GM18951 (cell line): ENCODE data around the gene PPM1L.

Experiments
- POLR2A ChIP-seq: IDR thresholded peaks from 4 replicates; pipeline ENCODE4 v1.6.1; 2011; ENCODE audit warnings: mild to moderate bottlenecking; ENCODE audit not compliant: insufficient read length, insufficient read depth; ENCODE audit errors: extremely low read depth
- in situ Hi-C: fragments of 300-500 bp; cut with MboI; formaldehyde crosslinking; loops from one replicate; pipeline ENCODE4 v1.12.0; 2022; ENCODE audit warnings: low sequenced_read_pairs, mixed read lengths, inconsistent platforms; ENCODE audit not compliant: unreplicated experiment

Gene PPM1L

DNA sequence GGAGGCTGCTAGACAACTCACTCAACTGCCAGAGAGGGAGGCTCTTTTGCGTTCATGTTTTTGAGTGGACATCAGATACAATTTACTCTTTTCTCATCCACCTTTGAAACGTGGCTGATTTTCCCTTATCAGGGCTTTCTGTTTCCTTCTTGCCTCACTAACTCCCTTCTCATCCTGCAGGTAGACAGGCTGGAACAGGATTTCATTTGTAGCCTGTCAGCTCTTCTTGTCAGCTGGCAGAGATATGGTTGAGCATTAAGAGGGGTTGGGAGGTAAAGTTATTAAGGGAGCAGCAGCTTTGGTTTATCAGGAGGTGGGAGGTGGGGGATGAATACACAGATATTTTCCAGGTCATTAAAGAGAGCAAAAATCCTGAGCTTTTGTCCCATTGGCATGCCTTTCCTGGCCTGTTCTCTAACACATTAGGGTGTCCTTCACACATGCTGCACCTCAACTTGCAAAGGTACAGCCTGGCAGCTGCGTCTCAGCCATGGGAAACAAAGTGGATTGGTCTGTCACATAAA is 73.5 kb downstream of the PPM1L start:
- no peak for TF ChIP-seq POLR2A

DNA sequence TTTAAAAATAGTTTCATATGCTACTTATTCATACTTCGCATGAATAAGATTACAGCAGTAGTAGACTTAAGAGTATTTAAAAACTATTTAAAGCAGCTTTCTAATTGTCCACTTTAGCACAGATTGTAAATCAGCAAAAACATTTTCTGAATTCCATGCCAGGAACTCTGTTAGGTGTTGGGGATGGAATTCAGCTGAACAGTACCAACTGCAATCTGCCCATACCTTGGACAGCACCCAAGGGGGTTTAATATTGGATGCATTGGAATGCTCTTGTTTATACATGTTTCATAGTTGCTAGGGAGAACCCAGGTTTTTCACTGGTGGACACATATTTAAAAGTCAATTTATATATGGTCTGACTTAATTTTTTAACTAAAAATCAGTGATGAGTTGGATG is 74.8 kb downstream of the PPM1L start:
- in situ Hi-C loops, result no loop called here
- TF ChIP-seq POLR2A, result no peak

More for the DNA sequence above, 73.5 kb downstream of the PPM1L start:
- in situ Hi-C loops, result no loop called here

DNA sequence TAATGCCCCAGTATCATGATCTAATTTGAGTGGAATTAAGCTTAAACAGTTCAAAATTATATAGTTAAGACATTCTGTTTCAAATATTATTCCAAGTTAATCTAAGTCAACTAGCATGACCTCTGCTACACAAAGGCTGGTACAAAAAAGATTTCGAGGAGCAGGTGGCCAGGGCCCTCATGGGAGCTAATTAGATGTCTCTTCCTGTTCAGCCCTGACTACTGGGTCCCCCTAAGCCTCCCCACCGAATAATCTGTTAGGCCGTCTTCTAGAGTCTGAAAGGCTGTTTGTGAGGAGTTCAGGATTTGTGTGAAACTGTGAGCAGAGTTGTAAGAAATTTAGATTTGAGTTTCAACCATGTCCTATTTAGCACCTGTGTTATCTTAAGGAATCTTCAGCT is 75.4 kb downstream of the PPM1L start:
- TF ChIP-seq POLR2A, result no peak
- in situ Hi-C loops, result no loop called here

DNA sequence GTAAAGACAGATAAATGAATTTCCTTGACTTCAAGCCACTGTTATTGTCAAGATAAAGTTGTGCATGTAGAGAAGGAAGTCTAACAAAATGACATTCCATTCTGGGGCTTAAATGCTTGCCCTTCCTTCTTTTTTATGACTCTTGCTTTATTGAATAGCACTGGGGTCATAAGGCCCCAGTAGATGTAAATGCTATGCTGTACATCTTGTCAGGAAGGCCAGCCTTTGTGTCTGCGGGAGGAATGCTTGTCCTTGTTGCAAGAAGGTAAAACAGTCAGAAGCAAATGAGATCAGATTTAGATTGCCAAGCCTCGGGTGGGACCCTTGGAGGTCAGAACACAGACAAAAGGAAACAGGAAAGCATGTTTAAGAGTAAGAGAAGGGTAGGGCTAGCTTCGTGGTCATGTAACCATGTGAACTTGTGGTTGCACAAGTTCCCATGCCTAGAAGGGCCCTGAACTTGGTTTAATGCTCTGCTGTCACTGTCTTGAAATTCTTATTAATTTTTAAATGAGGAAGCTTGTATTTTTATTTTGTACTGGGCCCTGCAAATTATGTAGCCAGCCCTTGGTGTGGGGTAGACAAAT is 81.5 kb downstream of the PPM1L start:
- no peak for TF ChIP-seq POLR2A
- in situ Hi-C loops, result no loop called here

DNA sequence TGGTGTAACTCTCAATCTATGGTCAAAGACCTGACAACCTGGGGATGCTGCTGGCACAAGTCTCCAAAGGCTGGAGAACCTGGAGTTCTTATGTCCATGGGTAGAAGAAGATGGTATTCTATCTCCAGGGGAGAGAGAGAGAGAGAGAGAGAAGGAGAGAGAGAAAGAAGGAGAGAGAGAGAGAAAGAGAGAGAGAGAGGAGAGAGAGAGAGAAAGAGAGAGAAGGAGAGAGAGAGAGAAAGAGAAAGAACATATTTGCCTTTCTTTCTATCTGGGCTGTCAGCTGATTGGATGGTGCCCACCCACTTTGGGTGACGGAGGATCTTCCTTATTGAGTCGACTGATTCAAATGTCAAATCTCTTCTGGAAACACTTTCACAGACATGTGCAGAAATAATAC is 84.6 kb downstream of the PPM1L start:
- in situ Hi-C loops, result no loop called here
- TF ChIP-seq POLR2A, result no peak

DNA sequence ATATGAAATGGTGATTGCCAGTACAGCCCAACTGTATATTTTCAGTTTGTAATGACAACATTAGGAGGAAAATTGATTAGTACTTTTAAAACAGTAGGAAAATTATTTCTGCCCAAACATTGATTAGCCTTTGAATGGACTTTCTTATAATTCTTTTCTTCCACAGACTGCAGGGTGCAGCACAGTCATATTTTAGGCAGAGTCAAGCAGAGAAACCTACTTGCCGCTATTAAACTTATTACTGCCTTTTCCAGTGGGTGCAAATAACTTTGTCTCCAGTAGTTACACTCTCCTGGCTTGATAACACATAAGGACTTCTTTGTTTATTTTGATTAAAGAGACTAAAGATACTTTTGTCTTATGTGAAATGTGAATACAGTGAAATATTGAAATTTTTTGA is 85.4 kb downstream of the PPM1L start:
- in situ Hi-C loops, result no loop called here
- no peak for TF ChIP-seq POLR2A

DNA sequence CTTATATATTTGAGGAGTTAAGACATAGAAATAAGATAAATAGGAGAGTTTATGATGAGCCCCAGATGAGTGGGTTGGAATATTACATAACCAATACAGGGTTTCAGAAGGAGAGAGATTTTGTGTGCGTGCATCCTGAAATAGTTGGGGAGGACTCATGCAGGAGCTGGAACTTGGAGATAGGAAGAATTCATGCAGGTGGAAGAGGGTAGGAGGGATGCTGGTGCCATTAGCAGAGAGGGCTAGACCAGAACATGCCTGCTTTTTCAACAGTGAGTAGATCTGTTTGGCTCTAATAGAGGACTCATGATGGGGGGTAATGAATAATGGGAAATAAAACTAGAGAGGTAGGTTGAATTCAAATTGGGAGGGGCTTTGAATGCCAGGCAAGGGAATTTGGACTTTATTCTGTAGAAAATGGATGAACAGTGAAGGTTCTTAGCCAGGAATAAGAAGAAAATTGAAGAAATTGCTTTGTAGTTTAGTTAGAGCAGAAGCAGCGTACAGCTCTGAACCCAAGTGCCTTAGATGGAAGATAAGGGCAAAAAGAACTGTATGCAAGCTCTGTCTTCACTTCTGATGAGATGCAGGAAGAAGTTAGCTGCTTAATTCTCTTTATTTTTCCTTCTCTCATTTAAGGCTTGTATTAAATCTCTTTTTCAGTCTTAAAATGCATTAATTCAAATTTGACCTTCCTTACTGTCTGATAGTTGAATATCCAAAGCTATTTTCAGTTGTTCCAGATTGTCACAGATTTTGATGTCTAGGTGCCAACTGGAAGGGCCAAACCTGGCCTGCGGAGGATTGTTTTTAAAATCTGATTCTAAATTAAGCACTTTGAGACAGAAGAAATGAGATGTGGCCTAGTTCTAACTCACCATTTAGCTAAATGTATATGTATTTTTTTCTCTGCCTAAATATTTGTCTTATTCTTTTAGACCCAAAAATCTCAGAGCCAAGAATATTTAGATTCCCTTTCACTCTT is 86.3 kb downstream of the PPM1L start:
- in situ Hi-C loops, result no loop called here
- TF ChIP-seq POLR2A, result no peak

DNA sequence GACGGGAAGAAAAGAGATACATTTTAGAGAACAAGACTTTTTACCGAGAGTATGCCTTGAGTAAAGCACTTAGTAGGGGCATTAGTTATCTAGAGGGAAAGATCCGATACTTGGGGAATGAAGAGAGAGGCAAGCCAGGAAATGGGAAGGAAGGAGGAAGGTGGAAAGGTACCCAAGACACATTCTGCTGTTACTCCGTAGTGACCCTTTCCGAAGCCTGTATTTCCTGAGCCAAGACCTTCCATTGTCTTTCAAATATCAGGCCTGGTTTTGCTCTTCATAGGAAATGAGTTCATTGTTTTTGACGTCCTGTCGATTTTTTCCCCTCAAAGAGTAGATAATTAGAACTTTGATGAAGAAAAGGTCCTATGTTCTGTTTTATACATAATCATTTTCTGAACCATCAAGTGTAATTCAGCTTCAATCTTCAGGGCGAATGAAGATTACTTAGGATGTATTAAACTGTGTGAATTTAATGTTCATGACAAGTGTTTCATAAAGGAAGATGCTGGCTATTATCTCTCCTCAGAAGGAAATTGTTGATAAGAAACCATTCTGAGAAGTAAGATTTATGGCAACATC is 95.7 kb downstream of the PPM1L start:
- no peak for TF ChIP-seq POLR2A
- in situ Hi-C loops, result no loop called here

DNA sequence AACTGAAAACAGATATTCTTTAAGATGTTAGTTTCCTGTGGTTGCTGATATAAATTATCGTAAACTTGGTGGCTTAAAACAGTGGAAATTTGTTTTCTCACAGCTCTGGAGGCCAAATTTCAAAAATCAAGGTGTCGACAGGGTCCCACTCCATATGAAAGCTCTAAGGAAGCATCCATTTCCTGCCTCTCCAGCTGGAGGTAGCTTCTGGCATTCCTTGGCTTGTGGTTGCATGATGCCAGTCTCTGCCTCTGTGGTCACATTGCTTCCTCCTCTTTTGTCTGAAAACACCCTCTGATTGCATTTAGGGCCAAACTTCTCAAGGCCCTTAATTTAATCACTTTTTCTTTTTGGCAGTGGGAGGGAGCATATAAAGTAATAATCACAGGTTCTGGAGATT is 96.8 kb downstream of the PPM1L start:
- TF ChIP-seq POLR2A, result no peak
- in situ Hi-C loops, result no loop called here

DNA sequence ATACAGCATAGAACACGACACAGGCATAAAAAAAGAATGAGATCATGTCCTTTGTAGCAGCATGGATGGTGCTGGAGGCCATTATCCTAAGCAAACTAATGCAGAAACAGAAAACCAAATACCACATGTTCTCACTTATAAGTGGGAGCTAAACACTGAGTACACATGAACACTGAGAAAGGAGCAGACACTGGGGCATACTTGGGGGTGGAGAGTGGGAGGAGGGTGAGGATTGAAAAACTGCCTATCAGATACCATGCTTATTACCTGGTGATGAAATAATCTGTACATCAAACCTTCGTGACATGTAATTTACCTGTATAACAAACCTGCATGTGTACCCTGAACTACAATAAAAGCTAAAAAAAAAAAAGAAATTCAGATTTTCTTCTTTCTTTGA is 100.4 kb downstream of the PPM1L start:
- no peak for TF ChIP-seq POLR2A
- in situ Hi-C loops, result no loop called here

DNA sequence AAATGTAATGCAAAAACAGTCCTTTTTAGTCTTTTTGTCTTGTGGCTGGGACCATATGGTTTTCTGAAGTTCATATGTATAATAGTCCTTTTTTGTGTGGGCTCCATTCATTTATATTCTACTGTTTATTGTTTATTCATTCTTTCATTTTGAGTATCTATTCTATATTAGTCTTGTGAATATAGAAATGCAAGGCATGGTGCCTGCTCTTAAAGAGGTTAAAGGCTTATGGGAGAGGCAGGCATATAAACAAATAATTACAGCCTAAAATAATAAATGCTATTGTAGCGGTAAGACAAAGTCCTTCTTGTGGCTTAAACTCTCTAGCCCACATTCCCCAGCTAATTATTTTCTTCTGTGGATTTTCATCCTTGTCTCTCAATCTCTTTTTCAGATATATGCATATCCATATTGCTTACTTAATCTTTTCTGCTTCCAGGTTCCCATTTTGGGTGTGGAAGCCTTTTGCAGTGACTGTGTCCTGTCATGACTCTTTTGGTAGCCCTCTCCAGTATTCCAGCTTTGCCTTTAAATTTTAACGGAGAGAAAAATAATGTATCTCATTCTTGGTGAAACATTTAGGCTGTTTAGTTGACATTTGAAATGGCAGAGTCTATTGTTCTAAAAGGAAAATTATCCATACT is 101.6 kb downstream of the PPM1L start:
- in situ Hi-C loops, result no loop called here
- TF ChIP-seq POLR2A, result no peak

DNA sequence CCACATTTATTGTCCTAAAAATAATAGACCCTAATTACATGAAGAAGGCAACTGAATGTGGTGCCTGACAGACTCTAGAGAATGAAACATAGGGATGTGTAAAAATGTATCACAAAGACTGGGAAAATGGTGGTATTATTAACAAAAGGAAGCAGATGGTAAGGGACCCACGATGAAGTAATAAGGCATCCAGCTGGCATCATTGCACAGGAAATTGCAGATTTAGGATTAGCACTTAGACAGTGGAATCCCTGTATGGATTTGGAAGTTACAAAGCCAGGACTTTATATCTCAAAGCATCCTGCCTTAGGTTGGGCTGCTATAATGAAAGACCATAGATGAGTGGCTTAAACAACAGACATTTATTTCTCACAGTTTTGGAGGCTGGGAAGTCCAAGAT is 104.3 kb downstream of the PPM1L start:
- in situ Hi-C loops, result no loop called here
- TF ChIP-seq POLR2A, result no peak

DNA sequence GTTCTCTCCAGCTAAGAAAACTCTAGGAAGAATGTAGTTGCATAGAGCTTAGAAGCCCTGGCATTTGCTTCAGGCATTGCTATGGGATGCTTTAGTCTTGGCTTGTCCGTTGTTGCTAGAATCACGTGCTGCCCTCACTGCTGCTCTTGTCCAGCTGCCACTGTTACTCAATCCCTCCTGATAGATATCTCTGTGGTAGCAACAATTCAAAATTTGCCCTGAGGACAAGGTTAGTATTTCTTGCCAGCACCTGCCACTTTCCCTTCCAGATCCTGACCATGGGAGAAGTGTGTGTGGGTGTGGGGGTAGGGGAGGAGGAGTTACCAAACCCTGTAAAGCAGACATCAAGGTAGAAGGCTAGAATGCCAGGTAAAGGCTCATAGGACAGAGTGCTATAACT is 113.8 kb downstream of the PPM1L start:
- in situ Hi-C loops, result no loop called here
- no peak for TF ChIP-seq POLR2A
